ENCODE data around the gene NGEF. TPM values are rescaled to one million over a fixed set of nuclear protein-coding genes. Genes with fewer than 3 reads are reported as not detected.

NGEF gene
- total and polyA plus RNA-seq, 2 donors, result 4.1 to 4.2 TPM

GRCh38 chr2:232941400-232941799, 71.7 kb downstream of the NGEF start:
- no peak overlapping the region for H3K27ac ChIP-seq (ENCODE audit: low read depth)
- no peaks in the 10 kb centered on the region for H3K4me1 ChIP-seq (ENCODE audit: insufficient read depth)
- WGBS, result 74% methylated on average over 8 of the region's 8 CpGs
- DNase-seq (ENCODE audit: extremely low spot score), result no peak
- H3K36me3 ChIP-seq (ENCODE audit: insufficient read depth), result no peaks in the 10 kb centered on the region
- H3K4me3 ChIP-seq (ENCODE audit: low read depth, low read length), result no peak overlapping the region

GRCh38 chr2:232940724-232941123, 72.3 kb downstream of the NGEF start:
- no peak overlapping the region for H3K4me3 ChIP-seq (ENCODE audit: low read depth, low read length)
- 82% methylated on average over 5 of the region's 5 CpGs for WGBS
- no peaks in the 10 kb centered on the region for H3K36me3 ChIP-seq (ENCODE audit: insufficient read depth)
- H3K4me1 ChIP-seq (ENCODE audit: insufficient read depth), result no peaks in the 10 kb centered on the region
- no peak overlapping the region for H3K27ac ChIP-seq (ENCODE audit: low read depth)
- no peak for DNase-seq (ENCODE audit: extremely low spot score)

- WGBS, result 49% methylated on average over 5 of the region's 5 CpGs
- no peak overlapping the region for H3K4me3 ChIP-seq (ENCODE audit: low read depth, low read length)
- no peak overlapping the region for H3K27ac ChIP-seq (ENCODE audit: low read depth)
- H3K36me3 ChIP-seq (ENCODE audit: insufficient read depth), result no peaks in the 10 kb centered on the region
- no peak for DNase-seq (ENCODE audit: extremely low spot score)
- no peaks in the 10 kb centered on the region for H3K4me1 ChIP-seq (ENCODE audit: insufficient read depth)
Observed at GRCh38 chr2:232937278-232937906, 75.7 kb downstream of the NGEF start.

DNA sequence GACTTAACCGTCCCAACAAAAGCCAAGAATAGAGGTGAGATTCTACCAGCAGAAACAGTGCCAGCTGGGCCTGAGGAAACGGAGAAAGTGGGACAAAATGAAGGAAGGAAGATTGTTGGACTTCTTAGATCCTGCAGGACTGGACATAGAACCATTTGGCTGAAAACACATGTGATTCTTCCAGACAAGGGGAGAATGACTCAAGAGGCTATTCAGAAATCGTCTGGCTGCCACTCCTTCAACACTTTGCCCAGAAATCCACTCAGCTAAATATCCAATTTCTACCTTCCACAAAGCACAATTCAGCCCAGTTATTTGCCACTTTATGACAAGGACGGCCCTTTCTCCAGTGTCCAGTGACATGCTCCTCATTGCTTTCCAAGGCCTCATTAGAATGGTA, 81.4 kb downstream of the NGEF start:
- 53% methylated on average over 4 of the region's 4 CpGs for WGBS
- H3K27ac ChIP-seq (ENCODE audit: low read depth), result no peak overlapping the region

GRCh38 chr2:232930059-232930400, 83.0 kb downstream of the NGEF start:
- no peak for DNase-seq (ENCODE audit: extremely low spot score)
- H3K4me3 ChIP-seq (ENCODE audit: low read depth, low read length), result no peak overlapping the region
- H3K36me3 ChIP-seq (ENCODE audit: insufficient read depth), result no peaks in the 10 kb centered on the region
- no peak overlapping the region for H3K27ac ChIP-seq (ENCODE audit: low read depth)
- peaks cover 2% of the 10 kb centered on the region for H3K4me1 ChIP-seq (ENCODE audit: insufficient read depth)
- 82% methylated on average over 8 of the region's 8 CpGs for WGBS

More for the DNA sequence above, 81.4 kb downstream of the NGEF start:
- Histone ChIP-seq H3K36me3 (ENCODE audit: insufficient read depth) (no peaks in the 10 kb centered on the region), H3K4me3 (ENCODE audit: low read depth, low read length) (no peak overlapping the region), H3K4me1 (ENCODE audit: insufficient read depth) (peaks cover 2% of the 10 kb centered on the region)
- no peak for DNase-seq (ENCODE audit: extremely low spot score)

- Histone ChIP-seq H3K27ac (ENCODE audit: low read depth) (no peak overlapping the region), H3K36me3 (ENCODE audit: insufficient read depth) (no peaks in the 10 kb centered on the region), H3K4me3 (ENCODE audit: low read depth, low read length) (no peak overlapping the region), H3K4me1 (ENCODE audit: insufficient read depth) (peaks cover 2% of the 10 kb centered on the region)
- DNase-seq (ENCODE audit: extremely low spot score), result no peak
- WGBS, result 78% methylated on average over 9 of the region's 9 CpGs
Observed at GRCh38 chr2:232929303-232930058, 83.6 kb downstream of the NGEF start.

DNA sequence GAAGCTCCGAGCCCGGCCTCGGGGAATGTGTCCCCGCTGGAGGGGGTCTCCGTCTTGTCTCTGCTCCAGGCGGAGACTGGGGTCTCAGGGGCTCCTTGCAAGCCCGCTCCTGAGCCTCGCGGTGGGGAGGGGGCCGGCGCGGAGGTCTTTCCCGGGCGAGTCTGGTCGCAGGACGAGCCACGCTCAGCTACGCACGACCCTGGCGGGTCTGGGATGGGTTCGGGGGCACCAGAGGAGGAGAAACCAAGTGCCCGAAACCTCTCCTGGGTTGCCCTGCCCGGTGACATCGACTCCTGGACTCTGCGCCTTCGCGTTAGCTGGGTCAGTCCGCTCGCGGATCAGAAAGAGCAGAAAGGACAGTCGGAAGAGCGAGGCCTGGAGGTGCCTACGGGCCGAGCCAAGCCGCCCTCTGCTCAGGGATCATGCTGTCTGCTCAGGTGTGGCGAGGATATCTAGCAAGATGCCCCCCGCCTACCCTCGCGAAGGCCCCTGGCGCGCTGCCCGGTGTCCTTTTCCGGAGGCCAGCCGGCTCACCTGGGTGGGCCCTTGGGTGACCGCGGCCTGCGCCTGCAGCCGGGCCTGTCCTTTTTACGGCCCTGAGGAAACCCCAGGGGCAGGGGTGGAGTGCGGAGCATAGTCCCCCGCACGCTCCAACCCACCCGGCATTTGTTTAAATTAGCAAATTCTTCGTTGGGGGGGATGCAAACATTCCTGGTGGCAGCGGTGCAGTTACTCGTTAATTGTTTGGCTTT, 84.3 kb downstream of the NGEF start:
- no peak for DNase-seq (ENCODE audit: extremely low spot score)
- peaks cover 2% of the 10 kb centered on the region for H3K4me1 ChIP-seq (ENCODE audit: insufficient read depth)
- no peak overlapping the region for H3K4me3 ChIP-seq (ENCODE audit: low read depth, low read length)
- WGBS, result 29% methylated on average over 56 of the region's 56 CpGs
- no peak overlapping the region for H3K27ac ChIP-seq (ENCODE audit: low read depth)
- no peaks in the 10 kb centered on the region for H3K36me3 ChIP-seq (ENCODE audit: insufficient read depth)

DNA sequence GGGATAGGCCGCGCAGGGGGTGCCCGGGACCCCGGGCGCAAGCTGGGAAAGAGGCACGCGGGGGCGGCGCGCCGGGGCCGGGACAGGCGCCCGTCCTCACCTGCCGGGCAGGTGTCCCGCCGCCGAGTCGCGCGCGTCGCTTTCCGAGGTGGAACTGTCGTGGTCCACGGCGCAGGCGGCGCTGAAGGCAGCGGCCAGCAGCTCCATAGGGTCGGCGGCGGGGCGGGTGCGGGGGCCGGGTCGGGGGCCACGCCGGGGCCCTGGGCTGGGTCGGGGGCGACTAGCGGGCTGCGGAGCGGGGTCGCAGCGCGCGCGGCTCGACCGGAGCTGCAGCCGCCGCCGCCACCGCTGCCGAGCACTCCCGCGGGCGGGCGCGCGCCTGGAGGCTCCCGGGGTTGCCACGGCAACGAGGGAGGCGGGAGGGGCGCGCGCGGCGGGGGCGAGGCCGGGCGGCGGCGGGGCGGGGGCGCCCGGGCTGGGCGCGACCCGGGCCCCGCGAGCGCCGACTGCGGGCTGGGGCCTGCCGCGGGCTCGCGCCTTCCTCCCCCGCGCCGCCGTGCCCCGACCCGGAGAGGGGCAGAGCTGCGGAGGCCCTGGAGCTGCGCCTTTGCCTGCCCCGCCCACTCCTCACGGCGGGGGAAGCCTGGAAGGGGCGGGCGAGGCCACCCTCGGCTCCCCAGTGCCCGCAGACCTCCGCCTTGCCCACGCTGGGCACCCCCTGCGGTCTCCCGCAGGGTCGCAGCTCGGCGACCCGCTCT, 85.1 kb downstream of the NGEF start:
- Histone ChIP-seq H3K4me3 (ENCODE audit: low read depth, low read length) (peak overlapping the region; percentile 55), H3K27ac (ENCODE audit: low read depth) (no peak overlapping the region), H3K4me1 (ENCODE audit: insufficient read depth) (peaks cover 2% of the 10 kb centered on the region), H3K36me3 (ENCODE audit: insufficient read depth) (no peaks in the 10 kb centered on the region)
- no peak for DNase-seq (ENCODE audit: extremely low spot score)
- under 1% methylated on average over 114 of the region's 114 CpGs for WGBS

DNA sequence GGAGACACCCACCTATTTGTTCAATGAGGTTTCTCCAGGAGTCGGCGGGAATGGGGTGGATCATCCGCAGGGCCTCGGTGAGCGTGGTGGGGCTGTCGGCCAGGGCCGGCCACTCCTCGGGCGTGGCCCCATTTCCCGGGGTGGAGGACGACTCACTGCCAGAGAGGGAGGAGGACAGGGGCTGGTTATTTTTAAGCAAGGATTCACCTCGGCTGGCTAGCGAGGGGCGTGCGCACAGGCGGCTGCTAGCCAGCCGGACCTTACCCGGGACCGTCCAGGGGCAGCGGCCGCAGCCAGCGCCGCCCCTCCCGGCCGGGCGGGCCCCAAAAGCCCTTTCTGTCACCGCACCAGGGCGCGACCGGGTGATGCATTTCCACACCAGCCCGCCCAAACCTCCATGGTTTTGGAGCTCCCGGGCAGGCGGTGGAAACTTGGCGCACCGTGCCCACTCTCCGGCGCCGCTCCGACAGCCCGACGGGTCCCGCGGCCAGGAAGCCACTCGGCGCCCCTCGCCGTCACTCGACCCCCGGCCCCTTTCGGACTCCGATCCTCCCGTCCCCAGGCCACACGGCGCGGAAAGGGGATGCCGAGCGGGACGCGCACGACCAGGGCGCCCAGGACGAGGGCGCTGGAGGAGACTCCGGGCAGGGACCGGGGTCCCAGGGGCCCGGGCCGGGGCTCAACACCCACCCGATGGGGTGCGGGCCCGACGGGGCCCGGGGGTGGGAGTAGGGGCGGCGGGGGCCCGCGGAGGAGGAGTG, 85.8 kb downstream of the NGEF start:
- no peak for DNase-seq (ENCODE audit: extremely low spot score)

GRCh38 chr2:232926431-232926939, 86.6 kb downstream of the NGEF start:
- Histone ChIP-seq H3K27ac (ENCODE audit: low read depth) (no peak overlapping the region), H3K4me3 (ENCODE audit: low read depth, low read length) (no peak overlapping the region), H3K4me1 (ENCODE audit: insufficient read depth) (peaks cover 2% of the 10 kb centered on the region), H3K36me3 (ENCODE audit: insufficient read depth) (no peaks in the 10 kb centered on the region)
- 10% methylated on average over 13 of the region's 13 CpGs for WGBS
- no peak for DNase-seq (ENCODE audit: extremely low spot score)

More for the DNA sequence above, 85.8 kb downstream of the NGEF start:
- WGBS, result under 1% methylated on average over 76 of the region's 76 CpGs
- peaks cover 2% of the 10 kb centered on the region for H3K4me1 ChIP-seq (ENCODE audit: insufficient read depth)
- no peak overlapping the region for H3K27ac ChIP-seq (ENCODE audit: low read depth)
- H3K4me3 ChIP-seq (ENCODE audit: low read depth, low read length), result peak overlapping the region; percentile 55
- no peaks in the 10 kb centered on the region for H3K36me3 ChIP-seq (ENCODE audit: insufficient read depth)

GRCh38 chr2:232925821-232926156, 87.3 kb downstream of the NGEF start:
- no peak overlapping the region for H3K27ac ChIP-seq (ENCODE audit: low read depth)
- no peak overlapping the region for H3K4me3 ChIP-seq (ENCODE audit: low read depth, low read length)
- no peak for DNase-seq (ENCODE audit: extremely low spot score)
- WGBS, result 40% methylated on average over 11 of the region's 11 CpGs
- no peaks in the 10 kb centered on the region for H3K36me3 ChIP-seq (ENCODE audit: insufficient read depth)
- H3K4me1 ChIP-seq (ENCODE audit: insufficient read depth), result peaks cover 2% of the 10 kb centered on the region

DNA sequence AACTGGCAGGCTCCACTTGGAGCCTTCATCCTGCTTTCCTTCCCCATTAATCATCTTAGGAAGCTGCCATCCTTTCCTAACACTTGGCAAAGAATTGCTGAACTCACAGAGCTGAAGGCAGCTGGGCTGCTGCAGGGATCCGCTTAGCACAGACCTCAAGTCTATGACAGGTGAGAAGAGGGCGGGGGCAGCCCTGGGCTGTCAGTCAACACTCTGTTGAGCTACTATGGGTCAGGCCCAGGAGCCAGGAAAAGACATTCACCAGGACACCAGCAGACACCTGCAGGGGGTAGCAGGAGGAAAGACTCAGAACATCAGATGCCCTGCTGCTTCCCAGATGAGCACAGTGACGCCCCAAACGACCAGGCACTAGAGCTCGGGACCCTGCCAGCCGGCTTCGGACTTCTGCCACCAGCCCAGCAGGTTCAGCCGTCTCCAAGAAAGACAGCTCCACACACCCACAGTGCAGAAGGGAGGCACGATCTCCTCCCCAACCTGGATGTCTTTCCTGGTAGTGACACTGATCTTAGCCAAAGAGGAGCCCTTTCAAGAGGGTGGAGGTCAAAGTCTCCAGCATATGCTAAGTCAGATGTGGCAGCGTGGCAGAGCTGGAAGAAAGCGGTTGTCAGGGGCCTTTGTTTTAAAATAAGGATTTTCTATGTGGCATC, 87.8 kb downstream of the NGEF start:
- DNase-seq (ENCODE audit: extremely low spot score), result no peak
- no peak overlapping the region for H3K27ac ChIP-seq (ENCODE audit: low read depth)
- no peaks in the 10 kb centered on the region for H3K36me3 ChIP-seq (ENCODE audit: insufficient read depth)
- H3K4me1 ChIP-seq (ENCODE audit: insufficient read depth), result peaks cover 2% of the 10 kb centered on the region
- WGBS, result 45% methylated on average over 11 of the region's 11 CpGs
- no peak overlapping the region for H3K4me3 ChIP-seq (ENCODE audit: low read depth, low read length)

All from urinary bladder (tissue), 4 donors.